HL-60 (cell line): ENCODE measurements around the gene PKDREJ.

Source experiments
- GABPA ChIP-seq: IDR thresholded peaks from 2 replicates; pipeline ENCODE4 v1.6.1; 2012; ENCODE audit warnings: low read depth
- POLR2AphosphoS5 ChIP-seq: IDR thresholded peaks from 2 replicates; pipeline ENCODE4 v1.6.1; 2012; ENCODE audit warnings: low read depth
- TF ChIP-seq, protein P1 (sequence below): IDR thresholded peaks from one replicate; pipeline ENCODE4 v1.5.1; 2011; ENCODE audit warnings: low read length, control low read depth, inconsistent platforms; ENCODE audit not compliant: insufficient read depth

DNA sequence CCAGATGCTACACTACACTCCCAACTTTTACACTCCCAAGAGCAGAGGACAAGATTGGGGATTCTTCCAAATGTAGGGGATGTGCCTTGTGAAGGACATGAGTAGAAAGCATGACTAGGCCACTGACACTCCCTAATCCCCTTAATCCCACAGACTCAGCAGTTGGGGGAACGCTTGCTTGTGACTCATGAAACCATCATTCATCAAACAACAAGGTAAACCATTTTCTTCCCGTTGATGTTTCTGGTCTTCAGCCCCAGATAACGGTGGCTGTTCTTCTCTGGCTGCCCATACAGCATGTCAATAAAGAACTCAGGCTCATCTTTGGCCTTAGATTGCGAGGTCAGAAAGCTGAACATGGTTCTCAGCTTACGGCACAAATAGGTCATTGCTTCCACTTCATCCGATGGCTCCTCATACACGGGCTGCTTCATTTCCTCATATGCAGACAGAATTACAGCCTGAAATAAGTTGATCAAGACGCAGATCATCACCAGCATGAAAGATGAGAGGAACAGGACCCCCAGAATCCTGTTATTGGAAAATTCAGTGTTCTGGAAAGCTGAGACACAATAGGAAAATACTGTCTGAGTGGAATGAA lies 6.7 kb downstream of the PKDREJ start:
- TF ChIP-seq POLR2AphosphoS5 (no peak), GABPA (no peak)
- TF ChIP-seq, protein P1, sequence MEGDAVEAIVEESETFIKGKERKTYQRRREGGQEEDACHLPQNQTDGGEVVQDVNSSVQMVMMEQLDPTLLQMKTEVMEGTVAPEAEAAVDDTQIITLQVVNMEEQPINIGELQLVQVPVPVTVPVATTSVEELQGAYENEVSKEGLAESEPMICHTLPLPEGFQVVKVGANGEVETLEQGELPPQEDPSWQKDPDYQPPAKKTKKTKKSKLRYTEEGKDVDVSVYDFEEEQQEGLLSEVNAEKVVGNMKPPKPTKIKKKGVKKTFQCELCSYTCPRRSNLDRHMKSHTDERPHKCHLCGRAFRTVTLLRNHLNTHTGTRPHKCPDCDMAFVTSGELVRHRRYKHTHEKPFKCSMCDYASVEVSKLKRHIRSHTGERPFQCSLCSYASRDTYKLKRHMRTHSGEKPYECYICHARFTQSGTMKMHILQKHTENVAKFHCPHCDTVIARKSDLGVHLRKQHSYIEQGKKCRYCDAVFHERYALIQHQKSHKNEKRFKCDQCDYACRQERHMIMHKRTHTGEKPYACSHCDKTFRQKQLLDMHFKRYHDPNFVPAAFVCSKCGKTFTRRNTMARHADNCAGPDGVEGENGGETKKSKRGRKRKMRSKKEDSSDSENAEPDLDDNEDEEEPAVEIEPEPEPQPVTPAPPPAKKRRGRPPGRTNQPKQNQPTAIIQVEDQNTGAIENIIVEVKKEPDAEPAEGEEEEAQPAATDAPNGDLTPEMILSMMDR, result no peak
